HepG2 (cell line): ENCODE data around the gene SEC16A. TPM values are rescaled to one million over a fixed set of nuclear protein-coding genes. Genes with fewer than 3 reads are reported as not detected.

Experiments used
- CHCHD3 ChIP-seq: sonication (generic); formaldehyde crosslinking; IDR thresholded peaks from 2 replicates; pipeline ENCODE4 v1.8.0; 2022; ENCODE audit warnings: mild to moderate bottlenecking, missing genetic modification reagents, moderate library complexity
- DNMT1 ChIP-seq: sonication (generic); formaldehyde crosslinking; IDR thresholded peaks from 2 replicates; pipeline ENCODE4 v1.5.1; 2020; ENCODE audit warnings: mild to moderate bottlenecking, missing genetic modification reagents
- FOXK2 ChIP-seq: fragments of 450-650 bp; IDR thresholded peaks from 2 replicates; pipeline ENCODE4 v1.6.1; 2016
- HOXA9 ChIP-seq: sonication (generic); formaldehyde crosslinking; IDR thresholded peaks from 2 replicates; pipeline ENCODE4 v1.8.1; 2022; ENCODE audit warnings: missing genetic modification reagents, mild to moderate bottlenecking, moderate library complexity, borderline replicate concordance
- KLF15 ChIP-seq: sonication (generic); formaldehyde crosslinking; IDR thresholded peaks from 2 replicates; pipeline ENCODE4 v1.8.1; 2023; ENCODE audit warnings: borderline replicate concordance, mild to moderate bottlenecking, inconsistent platforms, missing genetic modification reagents, mixed read lengths
- MYNN ChIP-seq: sonication (generic); formaldehyde crosslinking; IDR thresholded peaks from 2 replicates; pipeline ENCODE4 v1.4.0; 2020; ENCODE audit warnings: mild to moderate bottlenecking, low read depth, missing genetic modification reagents
- RAD51 ChIP-seq: fragments of 450-650 bp; IDR thresholded peaks from 2 replicates; pipeline ENCODE4 v1.6.1; 2016; ENCODE audit warnings: borderline replicate concordance
- SIX4 ChIP-seq: sonication (generic); formaldehyde crosslinking; IDR thresholded peaks from 2 replicates; pipeline ENCODE4 v1.4.0; 2020; ENCODE audit warnings: missing genetic modification reagents
- SRY ChIP-seq: sonication (generic); formaldehyde crosslinking; IDR thresholded peaks from 2 replicates; pipeline ENCODE4 v1.8.0; 2022; ENCODE audit warnings: mild to moderate bottlenecking, missing genetic modification reagents
- THAP9 ChIP-seq: sonication (generic); formaldehyde crosslinking; IDR thresholded peaks from 2 replicates; pipeline ENCODE4; 2020; ENCODE audit warnings: missing genetic modification reagents, mild to moderate bottlenecking, borderline replicate concordance
- TP53 ChIP-seq: sonication (generic); formaldehyde crosslinking; conservative IDR thresholded peaks from 2 replicates; pipeline ENCODE4 v1.4.0; 2020; ENCODE audit warnings: missing genetic modification reagents
- ZFP36L1 ChIP-seq: sonication (generic); formaldehyde crosslinking; IDR thresholded peaks from 2 replicates; pipeline ENCODE4 v1.8.0; 2022; ENCODE audit warnings: mild to moderate bottlenecking, missing genetic modification reagents, moderate library complexity
- ZFP90 ChIP-seq: sonication (generic); formaldehyde crosslinking; IDR thresholded peaks from 2 replicates; pipeline ENCODE4 v1.8.0; 2022; ENCODE audit warnings: missing genetic modification reagents, mild to moderate bottlenecking, inconsistent platforms, borderline replicate concordance
- ZNF101 ChIP-seq: sonication (generic); formaldehyde crosslinking; IDR thresholded peaks from 2 replicates; pipeline ENCODE4 v1.4.0; 2020; ENCODE audit warnings: mild to moderate bottlenecking, low read depth, missing genetic modification reagents, borderline replicate concordance
- ZNF335 ChIP-seq: sonication (generic); formaldehyde crosslinking; IDR thresholded peaks from 2 replicates; pipeline ENCODE4 v1.4.0; 2020; ENCODE audit warnings: missing genetic modification reagents
- ZNF549 ChIP-seq: sonication (generic); formaldehyde crosslinking; IDR thresholded peaks from 2 replicates; pipeline ENCODE4 v1.5.0; 2020; ENCODE audit warnings: missing genetic modification reagents
- ZNF572 ChIP-seq: sonication (generic); formaldehyde crosslinking; IDR thresholded peaks from 2 replicates; pipeline ENCODE4 v1.5.1; 2020; ENCODE audit warnings: mild to moderate bottlenecking, missing genetic modification reagents
- ZNF616 ChIP-seq: sonication (generic); formaldehyde crosslinking; IDR thresholded peaks from 2 replicates; pipeline ENCODE4 v1.5.0; 2020; ENCODE audit warnings: low read depth, mild to moderate bottlenecking, missing genetic modification reagents
- ZNF672 ChIP-seq: sonication (generic); formaldehyde crosslinking; IDR thresholded peaks from 2 replicates; pipeline ENCODE4 v1.8.1; 2022; ENCODE audit warnings: missing genetic modification reagents
- ZNF775 ChIP-seq: sonication (generic); formaldehyde crosslinking; IDR thresholded peaks from 2 replicates; pipeline ENCODE4 v1.4.0; 2020; ENCODE audit warnings: missing genetic modification reagents, mild to moderate bottlenecking, moderate library complexity, borderline replicate concordance
- polyA plus RNA-seq, 8 experiments: library from polyadenylated mRNA; depleted of rRNA in 3 of 8; stranded (reverse) in 7 of 8; unstranded in 1 of 8; fragments of >200 nt; fragmentation: Illumina TruSeq in 4 of 8; extraction: Trizol in 4 of 8; gene quantifications; 2 replicates each; pipeline versions ENCODE4 v1.2.1 to v1.2.3, GENCODE V29; 2011 to 2016; ENCODE audit warnings: low read depth in 4 of 8, missing spikeins in 1 of 8, mixed read lengths in 1 of 8; ENCODE audit not compliant: insufficient read depth in 1 of 8
- total RNA-seq, 5 experiments: library from RNA; depleted of rRNA; stranded (reverse); fragments of >200 nt; fragmentation: Illumina TruSeq; extraction: Trizol; gene quantifications; 2 replicates each; pipeline ENCODE4 v1.2.3, GENCODE V29; 2016; ENCODE audit warnings: low read depth in 1 of 5
- TF ChIP-seq, protein P1 (sequence below): sonication (generic); formaldehyde crosslinking; IDR thresholded peaks from 2 replicates; pipeline ENCODE4 v1.4.0; 2020; ENCODE audit warnings: missing genetic modification reagents
- TF ChIP-seq, protein P2 (sequence below): sonication (generic); IDR thresholded peaks from 2 replicates; pipeline ENCODE4 v1.6.1; 2016; ENCODE audit warnings: low read depth, borderline replicate concordance
- TF ChIP-seq, protein P3 (sequence below): IDR thresholded peaks from 2 replicates; pipeline ENCODE4 v1.6.1; 2016; ENCODE audit warnings: missing compliant biosample characterization, missing genetic modification reagents, borderline replicate concordance

The SEC16A gene
- total and polyA plus RNA-seq, 2 of the 13 experiments (the other 11 are each of a cell fraction or from before 2014, with no cell fraction given) = 15.9 to 18.9 TPM

GRCh38 chr9:136400038-136400834, 82.6 kb downstream of the SEC16A start, which contains the start of gene SNAPC4 (continued):
- TF ChIP-seq, protein P1, sequence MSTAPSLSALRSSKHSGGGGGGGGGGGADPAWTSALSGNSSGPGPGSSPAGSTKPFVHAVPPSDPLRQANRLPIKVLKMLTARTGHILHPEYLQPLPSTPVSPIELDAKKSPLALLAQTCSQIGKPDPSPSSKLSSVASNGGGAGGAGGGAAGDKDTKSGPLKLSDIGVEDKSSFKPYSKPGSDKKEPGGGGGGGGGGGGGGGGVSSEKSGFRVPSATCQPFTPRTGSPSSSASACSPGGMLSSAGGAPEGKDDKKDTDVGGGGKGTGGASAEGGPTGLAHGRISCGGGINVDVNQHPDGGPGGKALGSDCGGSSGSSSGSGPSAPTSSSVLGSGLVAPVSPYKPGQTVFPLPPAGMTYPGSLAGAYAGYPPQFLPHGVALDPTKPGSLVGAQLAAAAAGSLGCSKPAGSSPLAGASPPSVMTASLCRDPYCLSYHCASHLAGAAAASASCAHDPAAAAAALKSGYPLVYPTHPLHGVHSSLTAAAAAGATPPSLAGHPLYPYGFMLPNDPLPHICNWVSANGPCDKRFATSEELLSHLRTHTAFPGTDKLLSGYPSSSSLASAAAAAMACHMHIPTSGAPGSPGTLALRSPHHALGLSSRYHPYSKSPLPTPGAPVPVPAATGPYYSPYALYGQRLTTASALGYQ (CRISPR knock-in tag) = peak; percentile 46; the same call in 1 of the 2 replicates
- TF ChIP-seq KLF15 (CRISPR knock-in tag) = no peak
- TF ChIP-seq, protein P2, sequence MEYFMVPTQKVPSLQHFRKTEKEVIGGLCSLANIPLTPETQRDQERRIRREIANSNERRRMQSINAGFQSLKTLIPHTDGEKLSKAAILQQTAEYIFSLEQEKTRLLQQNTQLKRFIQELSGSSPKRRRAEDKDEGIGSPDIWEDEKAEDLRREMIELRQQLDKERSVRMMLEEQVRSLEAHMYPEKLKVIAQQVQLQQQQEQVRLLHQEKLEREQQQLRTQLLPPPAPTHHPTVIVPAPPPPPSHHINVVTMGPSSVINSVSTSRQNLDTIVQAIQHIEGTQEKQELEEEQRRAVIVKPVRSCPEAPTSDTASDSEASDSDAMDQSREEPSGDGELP = no peak
- no peak for TF ChIP-seq ZNF572 (CRISPR knock-in tag)
- no peak for TF ChIP-seq ZNF101 (CRISPR knock-in tag)
- no peak for TF ChIP-seq ZNF616
- TF ChIP-seq ZFP36L1 = no peak; the same call in 1 of the 2 replicates
- no peak for TF ChIP-seq TP53
- no peak for TF ChIP-seq RAD51
- TF ChIP-seq MYNN = no peak
- TF ChIP-seq ZNF672 (CRISPR knock-in tag) = peak; percentile 83; the same call in 1 of the 2 replicates
- no peak; the same call in 1 of the 2 replicates for TF ChIP-seq ZNF775 (CRISPR knock-in tag)
- peak; percentile 64; the same call in 1 of the 2 replicates for TF ChIP-seq SRY
- TF ChIP-seq DNMT1 (CRISPR knock-in tag) = peak; percentile 64; the same call in 1 of the 2 replicates
- no peak for TF ChIP-seq SIX4 (CRISPR knock-in tag)
- TF ChIP-seq HOXA9 (CRISPR knock-in tag) = 0 out of 2 replicates have a peak, but pooled peaks have one; percentile 44
- 0 out of 2 replicates have a peak, but pooled peaks have one; percentile 19 for TF ChIP-seq ZFP90 (CRISPR knock-in tag)
- no peak; the same call in 1 of the 2 replicates for TF ChIP-seq CHCHD3 (CRISPR knock-in tag)
- TF ChIP-seq ZNF549 (CRISPR knock-in tag) = no peak
- TF ChIP-seq, protein P3, sequence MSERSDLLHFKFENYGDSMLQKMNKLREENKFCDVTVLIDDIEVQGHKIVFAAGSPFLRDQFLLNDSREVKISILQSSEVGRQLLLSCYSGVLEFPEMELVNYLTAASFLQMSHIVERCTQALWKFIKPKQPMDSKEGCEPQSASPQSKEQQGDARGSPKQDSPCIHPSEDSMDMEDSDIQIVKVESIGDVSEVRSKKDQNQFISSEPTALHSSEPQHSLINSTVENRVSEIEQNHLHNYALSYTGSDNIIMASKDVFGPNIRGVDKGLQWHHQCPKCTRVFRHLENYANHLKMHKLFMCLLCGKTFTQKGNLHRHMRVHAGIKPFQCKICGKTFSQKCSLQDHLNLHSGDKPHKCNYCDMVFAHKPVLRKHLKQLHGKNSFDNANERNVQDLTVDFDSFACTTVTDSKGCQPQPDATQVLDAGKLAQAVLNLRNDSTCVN (CRISPR knock-in tag) = no peak
- no peak for TF ChIP-seq FOXK2
- TF ChIP-seq THAP9 = 0 out of 2 replicates have a peak, but pooled peaks have one; percentile 25
- TF ChIP-seq ZNF335 (CRISPR knock-in tag) = no peak
